Islet of Langerhans (tissue), 1 donor: ENCODE results near the gene CDK8.
"Not testable (repeated sequence)": the region's sequence is repeated elsewhere in the genome, so short reads cannot be mapped to it uniquely, and the experiment has no call there.

Experiments
- FAIRE-seq: peaks from one replicate; lab custom pipeline; 2011; peaks lifted over from hg19 to GRCh38; lab: Jason Lieb, UNC

The CDK8 gene

DNA sequence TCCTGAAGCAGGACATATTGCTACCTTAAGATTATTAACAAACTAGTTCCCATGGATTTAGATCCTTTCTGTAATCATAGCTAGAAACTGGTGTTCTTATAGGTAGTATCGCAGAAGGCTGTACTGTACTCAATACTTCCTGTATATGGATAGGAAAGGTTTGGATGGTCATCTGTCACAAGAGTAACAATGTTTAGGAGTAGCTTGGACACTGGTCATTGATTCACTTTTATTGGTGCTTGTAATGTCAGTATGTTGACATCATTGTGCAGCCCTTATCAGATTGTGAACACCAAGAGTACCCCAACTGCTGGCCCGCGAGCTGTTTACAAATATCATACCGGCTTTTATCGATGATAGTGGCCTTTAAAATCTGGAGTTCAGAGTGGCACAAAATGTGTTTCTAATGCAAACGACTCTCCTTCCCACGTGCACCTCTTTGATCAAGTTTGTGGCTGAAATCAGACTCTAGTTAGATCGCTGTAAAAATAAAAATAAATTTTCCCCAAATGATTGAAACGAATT lies 605 bp upstream of the CDK8 start:
- FAIRE-seq: peak; percentile 96

- FAIRE-seq: no peak
Measured at GRCh38 chr13:26254583-26255111, 718 bp downstream of the CDK8 start.

GRCh38 chr13:26255115-26255514 lies 1.2 kb downstream of the CDK8 start:
- FAIRE-seq: no peak

- FAIRE-seq: peak; percentile 60
Measured at GRCh38 chr13:26255691-26256277, 1.9 kb downstream of the CDK8 start.

GRCh38 chr13:26257049-26257448 lies 3.1 kb downstream of the CDK8 start:
- peak; percentile 76 for FAIRE-seq

DNA sequence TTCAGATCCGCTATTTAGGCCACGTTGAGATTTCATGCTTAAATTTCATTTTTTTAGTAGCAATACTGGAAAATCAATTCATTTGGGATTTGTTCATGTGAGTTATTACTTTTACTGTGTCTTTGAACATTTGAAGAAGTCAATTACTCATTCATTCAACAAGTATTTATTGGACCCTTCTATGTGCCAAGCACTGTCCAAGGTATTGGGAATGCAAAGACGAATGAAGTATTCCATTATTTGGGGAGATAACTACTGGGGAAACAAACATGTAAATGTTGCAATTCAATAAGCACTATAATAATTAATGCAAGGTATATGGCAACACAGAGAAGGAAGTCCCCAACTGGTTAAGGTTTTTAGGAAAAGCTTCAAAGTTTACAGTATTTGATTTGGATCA lies 5.7 kb downstream of the CDK8 start:
- FAIRE-seq: no peak

GRCh38 chr13:26262156-26262555 lies 8.2 kb downstream of the CDK8 start:
- FAIRE-seq: no peak

DNA sequence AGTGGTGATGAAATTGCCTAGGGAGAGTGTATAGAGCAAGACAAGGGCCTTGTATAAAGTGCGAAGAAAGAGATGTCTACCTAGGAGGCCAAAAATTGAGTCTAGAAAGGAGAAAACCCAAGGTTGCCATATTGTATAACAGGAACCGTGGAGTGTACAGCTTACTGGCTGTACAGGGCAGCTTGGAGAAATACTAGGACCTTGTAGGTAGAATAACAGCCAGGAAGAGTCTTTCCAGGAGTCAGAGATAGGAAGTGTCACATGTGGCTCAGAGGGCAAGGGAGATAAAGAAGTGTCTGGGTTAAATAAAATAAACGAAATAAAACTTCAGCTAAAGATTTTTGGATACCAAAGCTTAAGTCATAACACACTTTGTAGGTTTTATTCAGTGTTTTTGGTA lies 12.4 kb downstream of the CDK8 start:
- peak; percentile 5 for FAIRE-seq

DNA sequence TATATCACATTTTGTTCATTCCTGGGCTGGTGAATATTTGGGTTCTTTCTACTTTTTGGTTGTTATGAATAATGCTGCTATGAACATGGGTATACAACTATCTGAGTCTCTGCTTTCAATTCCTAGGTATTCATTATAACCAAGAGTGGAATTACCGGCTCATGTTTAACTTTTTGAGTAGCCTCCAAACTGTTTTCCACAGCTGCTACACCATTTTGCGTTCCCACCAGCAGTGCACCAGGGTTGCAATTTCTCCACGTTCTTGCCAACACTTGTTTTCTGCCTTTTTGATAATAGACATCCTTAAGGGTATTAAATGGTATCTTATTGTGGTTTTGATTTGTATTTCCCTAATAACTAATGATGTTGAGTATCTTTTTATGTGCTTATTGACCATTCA lies 16.8 kb downstream of the CDK8 start:
- no peak for FAIRE-seq

GRCh38 chr13:26272621-26273020 lies 18.7 kb downstream of the CDK8 start:
- FAIRE-seq: no peak

- no peak for FAIRE-seq
Measured at GRCh38 chr13:26280295-26280694, 26.4 kb downstream of the CDK8 start.

GRCh38 chr13:26280822-26281221 lies 26.9 kb downstream of the CDK8 start:
- FAIRE-seq: no peak

DNA sequence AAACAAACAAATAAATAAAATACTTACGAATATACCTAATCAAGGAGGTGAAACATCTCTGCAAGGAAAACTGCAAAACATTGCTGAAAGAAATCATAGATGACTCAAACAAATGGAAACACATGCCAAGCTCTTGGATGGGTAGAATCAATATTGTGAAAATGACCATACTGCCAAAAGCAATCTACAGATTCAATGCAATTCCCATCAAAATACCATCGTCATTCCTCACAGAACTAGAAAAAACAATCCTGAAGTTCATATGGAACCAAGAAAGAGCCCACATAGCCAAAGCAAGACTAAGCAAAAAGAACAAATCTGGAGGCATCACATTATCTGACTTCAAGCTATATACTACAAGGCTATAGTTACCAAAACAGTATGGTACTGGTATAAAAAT lies 32.0 kb downstream of the CDK8 start:
- peak; percentile 36 for FAIRE-seq

GRCh38 chr13:26288838-26289237 lies 34.9 kb downstream of the CDK8 start:
- FAIRE-seq: not testable (repeated sequence)

DNA sequence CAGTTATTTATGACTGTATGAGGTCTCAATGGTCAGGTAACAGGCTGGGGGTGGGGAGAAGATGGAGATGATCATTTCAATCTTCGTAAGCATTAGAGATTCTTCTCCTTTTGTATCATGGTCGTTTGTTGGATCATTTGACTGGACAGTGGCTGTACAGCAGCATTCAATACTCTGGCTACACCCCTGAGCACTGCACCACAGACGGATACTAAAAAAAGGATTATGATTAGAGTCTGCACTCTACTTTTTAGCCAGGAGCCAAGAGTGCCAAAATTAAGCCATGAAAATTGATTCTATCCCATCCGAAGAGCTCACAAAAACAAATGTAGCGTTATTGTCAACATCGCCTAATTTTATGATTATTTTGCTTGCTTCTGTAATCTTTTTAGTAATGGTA lies 41.9 kb downstream of the CDK8 start:
- no peak for FAIRE-seq

- FAIRE-seq: no peak
Measured at GRCh38 chr13:26299168-26299750, 45.3 kb downstream of the CDK8 start.

- FAIRE-seq: no peak
Measured at GRCh38 chr13:26300140-26300539, 46.2 kb downstream of the CDK8 start.

DNA sequence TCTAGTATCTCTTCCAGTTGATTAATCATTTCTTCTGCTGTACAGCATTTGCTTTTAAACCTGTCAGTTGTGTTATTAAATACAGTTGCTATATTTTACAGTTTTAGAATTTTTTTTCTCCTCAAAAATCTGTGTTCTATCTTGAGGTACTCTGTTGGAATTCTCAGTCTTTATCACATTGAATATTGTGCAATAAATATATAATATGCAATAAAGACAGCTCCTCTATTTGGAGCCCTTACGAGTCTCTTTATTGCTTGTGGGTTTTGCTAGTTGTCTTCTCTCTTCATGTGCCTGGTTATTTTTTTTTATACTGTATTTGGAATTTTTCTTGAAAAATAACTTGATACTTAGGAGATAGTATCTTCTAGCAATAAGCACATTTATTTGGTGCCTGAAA lies 51.7 kb downstream of the CDK8 start:
- no peak for FAIRE-seq

DNA sequence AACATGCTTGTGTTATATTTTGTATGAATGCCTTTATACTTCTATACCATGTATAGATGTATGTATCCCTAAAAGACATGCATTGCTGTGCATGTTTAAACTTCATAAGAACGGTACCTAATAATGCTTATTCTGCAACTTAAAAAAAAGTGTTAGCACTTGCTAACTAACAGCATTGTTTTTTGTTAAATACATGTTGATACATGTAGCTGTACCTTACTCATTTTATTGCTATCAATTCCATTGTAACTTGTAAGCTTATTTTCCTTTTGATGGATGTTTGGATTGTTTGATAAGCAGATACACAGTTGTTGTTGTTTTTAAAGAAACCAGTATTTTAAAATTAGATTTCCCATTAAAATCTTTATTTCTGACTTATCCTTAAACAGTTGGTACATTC lies 53.8 kb downstream of the CDK8 start:
- no peak for FAIRE-seq

- peak; percentile 49 for FAIRE-seq
Measured at GRCh38 chr13:26308250-26308649, 54.3 kb downstream of the CDK8 start.

- no peak for FAIRE-seq
Measured at GRCh38 chr13:26308836-26309235, 54.9 kb downstream of the CDK8 start.

- FAIRE-seq: no peak
Measured at GRCh38 chr13:26310003-26310402, 56.1 kb downstream of the CDK8 start.

GRCh38 chr13:26310470-26310869 lies 56.5 kb downstream of the CDK8 start:
- no peak for FAIRE-seq

DNA sequence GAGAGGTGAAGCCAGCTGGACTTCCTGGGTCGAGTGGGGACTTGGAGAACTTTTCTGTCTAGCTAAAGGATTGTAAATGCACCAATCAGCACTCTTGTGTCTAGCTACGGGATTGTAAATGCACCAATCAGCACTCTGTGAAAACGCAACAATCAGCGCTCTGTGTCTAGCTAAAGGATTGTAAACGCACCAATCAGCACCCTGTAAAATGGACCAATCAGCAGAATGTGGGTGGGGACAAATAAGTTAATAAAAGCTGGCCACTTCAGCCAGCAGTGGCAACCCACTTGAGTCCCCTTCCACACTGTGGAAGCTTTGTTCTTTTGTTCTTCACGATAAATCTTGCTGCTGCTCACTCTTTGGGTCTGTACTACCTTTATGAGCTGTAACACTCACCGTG lies 58.1 kb downstream of the CDK8 start:
- not testable (repeated sequence) for FAIRE-seq
